ENCODE measurements around the gene CD200R1L. TPM values are rescaled to one million over a fixed set of nuclear protein-coding genes. Genes with fewer than 3 reads are reported as not detected.

The CD200R1L gene
- total RNA-seq, 1 experiment from 2014 or later, result 0.06 TPM

Other genes with a start within 250 kb of the CD200R1L start
- 31.7 and 61.0 TPM in 2 replicates for gene CCDC80, start 205.7 kb downstream of the CD200R1L start, total RNA-seq (2014; rRNA removed; shearing (Covaris generic))
- gene CD200R1, start 128.2 kb upstream of the CD200R1L start, total RNA-seq (2014; rRNA removed; shearing (Covaris generic)), result 0.31 TPM in 1 of 2 replicates, not detected in the other
- gene GTPBP8, start 144.1 kb upstream of the CD200R1L start, total RNA-seq (2014; rRNA removed; shearing (Covaris generic)), result 26.9 and 28.0 TPM in 2 replicates

Measured in H4 (cell line).